Hematopoietic multipotent progenitor cell treated with erythropoietin and hydrocortisone succinate and interleukin-3 and kit ligand, for 15 days (in vitro differentiated cells): ENCODE data around the gene RABL6.
A peak's percentile ranks its signal among the peaks of the same experiment; 100 is the strongest.
"Not testable (repeated sequence)": the region's sequence is repeated elsewhere in the genome, so short reads cannot be mapped to it uniquely, and the experiment has no call there.

ENCODE experiments used
- DNase-seq: peaks from one replicate; pipeline ENCODE4 v3.0.0-alpha.2; 2015; ENCODE audit warnings: low spot score

RABL6 gene

GRCh38 chr9:136882109-136882946, 74.6 kb downstream of the RABL6 start:
- DNase-seq: no peak

- not testable (repeated sequence) for DNase-seq
Measured at GRCh38 chr9:136882947-136883283, 75.2 kb downstream of the RABL6 start.

- DNase-seq: not testable (repeated sequence)
Measured at GRCh38 chr9:136883670-136884069, 75.9 kb downstream of the RABL6 start.

GRCh38 chr9:136885950-136886578, 78.3 kb downstream of the RABL6 start, which contains the start of gene TRAF2:
Gene TRAF2, plus strand, starts transcription at chr9:136886516. Its CDS starts 12,225 bp downstream, at chr9:136898741.
- DNase-seq: peak; percentile 97

- no peak for DNase-seq
Measured at GRCh38 chr9:136886610-136887597, 79.2 kb downstream of the RABL6 start.

GRCh38 chr9:136888454-136888853, 80.7 kb downstream of the RABL6 start:
- DNase-seq: no peak

GRCh38 chr9:136889858-136890257, 82.1 kb downstream of the RABL6 start:
- no peak for DNase-seq

- DNase-seq: no peak
Measured at GRCh38 chr9:136890661-136891060, 82.9 kb downstream of the RABL6 start.
